ENCODE data around the gene CCDC110.

GRCh38 chr4:185468999-185469398, 2.5 kb downstream of the CCDC110 start:
- TF ChIP-seq, protein P1, sequence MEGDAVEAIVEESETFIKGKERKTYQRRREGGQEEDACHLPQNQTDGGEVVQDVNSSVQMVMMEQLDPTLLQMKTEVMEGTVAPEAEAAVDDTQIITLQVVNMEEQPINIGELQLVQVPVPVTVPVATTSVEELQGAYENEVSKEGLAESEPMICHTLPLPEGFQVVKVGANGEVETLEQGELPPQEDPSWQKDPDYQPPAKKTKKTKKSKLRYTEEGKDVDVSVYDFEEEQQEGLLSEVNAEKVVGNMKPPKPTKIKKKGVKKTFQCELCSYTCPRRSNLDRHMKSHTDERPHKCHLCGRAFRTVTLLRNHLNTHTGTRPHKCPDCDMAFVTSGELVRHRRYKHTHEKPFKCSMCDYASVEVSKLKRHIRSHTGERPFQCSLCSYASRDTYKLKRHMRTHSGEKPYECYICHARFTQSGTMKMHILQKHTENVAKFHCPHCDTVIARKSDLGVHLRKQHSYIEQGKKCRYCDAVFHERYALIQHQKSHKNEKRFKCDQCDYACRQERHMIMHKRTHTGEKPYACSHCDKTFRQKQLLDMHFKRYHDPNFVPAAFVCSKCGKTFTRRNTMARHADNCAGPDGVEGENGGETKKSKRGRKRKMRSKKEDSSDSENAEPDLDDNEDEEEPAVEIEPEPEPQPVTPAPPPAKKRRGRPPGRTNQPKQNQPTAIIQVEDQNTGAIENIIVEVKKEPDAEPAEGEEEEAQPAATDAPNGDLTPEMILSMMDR (IDR thresholded peaks at IDR 0.05; ENCODE audit: poor library complexity, severe bottlenecking), result no peak
- no peak for TF ChIP-seq POLR2AphosphoS5 (IDR thresholded peaks at IDR 0.05)
- TF ChIP-seq, protein P2, sequence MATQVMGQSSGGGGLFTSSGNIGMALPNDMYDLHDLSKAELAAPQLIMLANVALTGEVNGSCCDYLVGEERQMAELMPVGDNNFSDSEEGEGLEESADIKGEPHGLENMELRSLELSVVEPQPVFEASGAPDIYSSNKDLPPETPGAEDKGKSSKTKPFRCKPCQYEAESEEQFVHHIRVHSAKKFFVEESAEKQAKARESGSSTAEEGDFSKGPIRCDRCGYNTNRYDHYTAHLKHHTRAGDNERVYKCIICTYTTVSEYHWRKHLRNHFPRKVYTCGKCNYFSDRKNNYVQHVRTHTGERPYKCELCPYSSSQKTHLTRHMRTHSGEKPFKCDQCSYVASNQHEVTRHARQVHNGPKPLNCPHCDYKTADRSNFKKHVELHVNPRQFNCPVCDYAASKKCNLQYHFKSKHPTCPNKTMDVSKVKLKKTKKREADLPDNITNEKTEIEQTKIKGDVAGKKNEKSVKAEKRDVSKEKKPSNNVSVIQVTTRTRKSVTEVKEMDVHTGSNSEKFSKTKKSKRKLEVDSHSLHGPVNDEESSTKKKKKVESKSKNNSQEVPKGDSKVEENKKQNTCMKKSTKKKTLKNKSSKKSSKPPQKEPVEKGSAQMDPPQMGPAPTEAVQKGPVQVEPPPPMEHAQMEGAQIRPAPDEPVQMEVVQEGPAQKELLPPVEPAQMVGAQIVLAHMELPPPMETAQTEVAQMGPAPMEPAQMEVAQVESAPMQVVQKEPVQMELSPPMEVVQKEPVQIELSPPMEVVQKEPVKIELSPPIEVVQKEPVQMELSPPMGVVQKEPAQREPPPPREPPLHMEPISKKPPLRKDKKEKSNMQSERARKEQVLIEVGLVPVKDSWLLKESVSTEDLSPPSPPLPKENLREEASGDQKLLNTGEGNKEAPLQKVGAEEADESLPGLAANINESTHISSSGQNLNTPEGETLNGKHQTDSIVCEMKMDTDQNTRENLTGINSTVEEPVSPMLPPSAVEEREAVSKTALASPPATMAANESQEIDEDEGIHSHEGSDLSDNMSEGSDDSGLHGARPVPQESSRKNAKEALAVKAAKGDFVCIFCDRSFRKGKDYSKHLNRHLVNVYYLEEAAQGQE (IDR thresholded peaks at IDR 0.05; ENCODE audit: borderline replicate concordance), result no peak
